Activated T-cell treated with anti-CD3 and anti-CD28 coated beads, Interleukin-2, amount 50 U/mL, for 4 hours (primary cell): Measurements from ENCODE around the gene GTF2H4. TPM values are rescaled to one million over a fixed set of nuclear protein-coding genes. Genes with fewer than 3 reads are reported as not detected.
"Not testable (repeated sequence)": the region's sequence is repeated elsewhere in the genome, so short reads cannot be mapped to it uniquely, and the experiment has no call there.

ENCODE experiments used
- ATAC-seq, 2 donors: fragments of 200-7000 bp; cut with Tn5 transposase; one replicate each; pipeline ENCODE4 v1.10.0; 2021
- DNase-seq: peaks from one replicate; pipeline ENCODE4 v3.0.0-alpha.2; 2020
- H3K27me3 Mint-ChIP-seq: one replicate; pipeline ENCODE4 v1.8.0; 2021; ENCODE audit warnings: low read depth, mixed read lengths
- H3K36me3 Mint-ChIP-seq: one replicate; pipeline ENCODE4 v1.8.0; 2022; ENCODE audit warnings: mixed read lengths; ENCODE audit not compliant: insufficient read depth
- H3K4me1 Mint-ChIP-seq: one replicate; pipeline ENCODE4 v1.8.0; 2021; ENCODE audit warnings: low read depth, mixed read lengths
- H3K4me3 Mint-ChIP-seq: one replicate; pipeline ENCODE4 v1.8.0; 2021; ENCODE audit warnings: mild to moderate bottlenecking, moderate library complexity, mixed read lengths
- H3K9me3 Mint-ChIP-seq: one replicate; pipeline ENCODE4 v1.8.0; 2021; ENCODE audit warnings: mixed read lengths
- total RNA-seq, 3 donors: library from RNA; stranded (reverse); gene quantifications; one replicate each; pipeline ENCODE4 v1.2.1, GENCODE V29; 2021

The GTF2H4 gene
- total RNA-seq, 3 donors from 2014 or later, result 69.6 to 74.0 (median 73.8) TPM

- Mint-ChIP-seq H3K9me3 (no peaks in the 10 kb centered on the region), H3K4me3 (no peak overlapping the region), H3K27me3 (no peaks in the 10 kb centered on the region), H3K4me1 (peaks cover under 1% of the 10 kb centered on the region), H3K36me3 (peaks cover 15% of the 10 kb centered on the region)
- DNase-seq (no peak), ATAC-seq (no peak)
These were observed 10.1 kb upstream of the GTF2H4 start for GRCh38 chr6:30897882-30898281.

GRCh38 chr6:30898750-30899360 lies 9.2 kb upstream of the GTF2H4 start:
- Mint-ChIP-seq H3K4me1 (peaks cover 2% of the 10 kb centered on the region), H3K36me3 (peaks cover 15% of the 10 kb centered on the region), H3K9me3 (no peaks in the 10 kb centered on the region), H3K27me3 (no peaks in the 10 kb centered on the region), H3K4me3 (no peak overlapping the region)
- DNase-seq (no peak), ATAC-seq (no peak)

- Mint-ChIP-seq H3K27me3 (no peaks in the 10 kb centered on the region), H3K9me3 (no peaks in the 10 kb centered on the region), H3K4me1 (peaks cover 2% of the 10 kb centered on the region), H3K4me3 (no peak overlapping the region), H3K36me3 (peaks cover 9% of the 10 kb centered on the region)
- ATAC-seq, result no peak
- DNase-seq, result no peak
These were observed 7.1 kb upstream of the GTF2H4 start for GRCh38 chr6:30900863-30901417.

GRCh38 chr6:30901436-30901835 lies 6.6 kb upstream of the GTF2H4 start:
- Mint-ChIP-seq H3K27me3 (no peaks in the 10 kb centered on the region), H3K36me3 (peaks cover 9% of the 10 kb centered on the region)
- ATAC-seq, result no peak

GRCh38 chr6:30902196-30902595 lies 5.8 kb upstream of the GTF2H4 start:
- H3K9me3 Mint-ChIP-seq, H3K27me3 Mint-ChIP-seq, DNase-seq, H3K4me1 Mint-ChIP-seq, H3K4me3 Mint-ChIP-seq, ATAC-seq, H3K36me3 Mint-ChIP-seq: not testable (repeated sequence)

More at GRCh38 chr6:30901436-30901835, 6.6 kb upstream of the GTF2H4 start:
- H3K4me1 Mint-ChIP-seq, result peaks cover 2% of the 10 kb centered on the region
- no peak overlapping the region for H3K4me3 Mint-ChIP-seq
- H3K9me3 Mint-ChIP-seq, result no peaks in the 10 kb centered on the region
- no peak for DNase-seq

- Mint-ChIP-seq H3K4me1 (peaks cover 6% of the 10 kb centered on the region), H3K36me3 (peaks cover 9% of the 10 kb centered on the region), H3K27me3 (no peaks in the 10 kb centered on the region), H3K9me3 (no peaks in the 10 kb centered on the region), H3K4me3 (no peak overlapping the region)
- no peak for DNase-seq
- ATAC-seq, result no peak
These were observed 5.3 kb upstream of the GTF2H4 start for GRCh38 chr6:30902709-30903108.

- ATAC-seq, result no peak
- Mint-ChIP-seq H3K4me1 (peaks cover 8% of the 10 kb centered on the region), H3K4me3 (no peak overlapping the region), H3K27me3 (no peaks in the 10 kb centered on the region), H3K36me3 (peaks cover 7% of the 10 kb centered on the region), H3K9me3 (no peaks in the 10 kb centered on the region)
- no peak for DNase-seq
These were observed 4.8 kb upstream of the GTF2H4 start for GRCh38 chr6:30903236-30903635.

DNA sequence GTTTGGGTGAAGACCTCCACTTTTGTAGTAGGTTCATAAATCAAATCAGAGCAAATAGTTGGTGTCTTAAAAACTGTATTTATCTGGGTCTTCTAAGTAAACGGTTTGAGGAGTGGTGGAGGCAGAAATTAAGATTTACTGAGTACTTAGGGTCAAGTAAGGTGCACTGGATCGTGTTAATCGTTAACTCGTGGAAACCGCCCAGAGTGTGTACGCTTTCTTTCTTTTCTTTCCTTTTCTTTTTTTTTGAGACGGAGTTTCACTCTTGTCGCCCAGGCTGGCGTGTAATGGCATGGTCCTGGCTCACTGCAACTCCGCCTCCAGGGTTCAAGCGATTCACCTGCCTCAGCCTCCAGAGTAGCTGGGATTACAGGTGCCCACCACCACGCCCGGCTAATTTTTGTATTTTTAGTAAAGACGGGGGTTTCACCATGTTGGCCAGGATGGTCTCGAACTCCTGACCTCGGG lies 683 bp upstream of the GTF2H4 start:
- H3K4me1 Mint-ChIP-seq, result peaks cover 20% of the 10 kb centered on the region
- not testable (repeated sequence) for H3K9me3 Mint-ChIP-seq, DNase-seq

DNA sequence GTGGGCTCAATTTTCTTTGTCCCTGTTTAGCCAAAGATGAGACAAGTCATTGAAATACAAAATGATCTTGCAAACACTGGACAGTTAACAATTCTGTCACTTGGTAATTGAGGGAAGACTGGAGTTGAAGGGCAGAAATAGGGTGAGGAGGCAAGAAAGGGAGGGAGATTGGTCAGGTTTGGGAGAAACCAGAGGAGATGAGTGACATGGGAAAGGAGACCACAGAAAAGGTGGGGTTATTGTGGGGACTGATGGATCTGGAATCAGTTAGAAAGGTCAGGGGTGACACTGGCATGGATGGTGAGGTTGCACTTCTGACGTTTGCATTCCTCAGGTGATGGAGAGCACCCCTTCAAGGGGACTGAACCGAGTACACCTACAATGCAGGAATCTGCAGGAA lies 693 bp downstream of the GTF2H4 start:
- DNase-seq, result no peak
- Mint-ChIP-seq H3K9me3 (no peaks in the 10 kb centered on the region), H3K36me3 (peaks cover 20% of the 10 kb centered on the region), H3K4me1 (peaks cover 32% of the 10 kb centered on the region), H3K27me3 (no peaks in the 10 kb centered on the region), H3K4me3 (peak overlapping the region; percentile 99)
- no peak for ATAC-seq

More for the DNA sequence above, 683 bp upstream of the GTF2H4 start:
- H3K36me3 Mint-ChIP-seq, result peaks cover 17% of the 10 kb centered on the region
- not testable (repeated sequence) for H3K27me3 Mint-ChIP-seq, ATAC-seq
- peak overlapping the region; percentile 99 for H3K4me3 Mint-ChIP-seq

GRCh38 chr6:30910473-30910872 lies 2.5 kb downstream of the GTF2H4 start:
- peaks cover 21% of the 10 kb centered on the region for H3K36me3 Mint-ChIP-seq
- H3K9me3 Mint-ChIP-seq, H3K27me3 Mint-ChIP-seq, DNase-seq, H3K4me3 Mint-ChIP-seq, ATAC-seq: not testable (repeated sequence)
- peaks cover 37% of the 10 kb centered on the region for H3K4me1 Mint-ChIP-seq

DNA sequence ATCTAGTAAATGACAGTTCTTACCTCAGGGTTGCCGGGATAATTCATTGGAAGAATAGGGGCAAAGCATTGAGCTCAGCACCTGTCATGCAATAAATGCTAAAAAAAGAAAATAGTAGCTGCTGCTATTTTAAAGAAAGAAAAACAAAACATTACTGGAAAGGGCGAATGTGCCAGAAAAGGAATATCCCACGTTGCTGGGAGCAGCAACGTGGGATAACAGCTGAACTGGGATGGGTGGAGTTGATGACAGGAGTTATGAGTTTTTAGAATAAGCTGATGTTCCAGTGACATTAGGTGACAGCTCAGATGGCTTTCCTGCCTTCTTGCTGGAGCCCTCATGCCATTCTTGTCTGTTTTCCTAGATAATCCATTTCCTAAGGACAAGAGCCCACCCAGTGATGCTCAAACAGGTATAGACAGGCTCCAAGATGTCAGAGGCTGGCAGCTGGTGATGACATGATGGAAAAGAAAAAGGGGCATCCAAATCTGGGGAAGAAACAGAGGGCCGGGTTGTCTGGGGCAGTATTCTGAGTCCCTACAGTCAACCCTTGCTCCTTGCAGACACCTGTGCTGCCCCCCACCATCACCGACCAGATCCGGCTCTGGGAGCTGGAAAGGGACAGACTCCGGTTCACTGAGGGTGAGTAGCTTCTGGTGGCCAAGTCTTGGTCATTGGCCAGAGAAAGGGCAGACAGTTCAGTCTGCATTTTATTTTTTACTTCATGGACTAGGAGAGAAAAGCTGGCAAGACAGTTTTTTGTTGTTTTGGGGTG lies 4.9 kb downstream of the GTF2H4 start:
- Mint-ChIP-seq H3K4me1 (peaks cover 37% of the 10 kb centered on the region), H3K27me3 (no peaks in the 10 kb centered on the region), H3K4me3 (peak overlapping the region; percentile 92), H3K9me3 (no peaks in the 10 kb centered on the region), H3K36me3 (peaks cover 38% of the 10 kb centered on the region)
- DNase-seq, result no peak
- ATAC-seq, result no peak

- peak overlapping the region; percentile 92 for H3K4me3 Mint-ChIP-seq
- H3K36me3 Mint-ChIP-seq, result peaks cover 40% of the 10 kb centered on the region
- peaks cover 32% of the 10 kb centered on the region for H3K4me1 Mint-ChIP-seq
- DNase-seq, result no peak
- ATAC-seq, result no peak
- no peaks in the 10 kb centered on the region for H3K27me3 Mint-ChIP-seq
- no peaks in the 10 kb centered on the region for H3K9me3 Mint-ChIP-seq
These were observed 5.7 kb downstream of the GTF2H4 start for GRCh38 chr6:30913721-30914075.

GRCh38 chr6:30914076-30914853 lies 6.3 kb downstream of the GTF2H4 start, which contains the start of gene VARS2:
VARS2 (plus strand) TSS chr6:30914238; CDS start chr6:30914837, 599 bp downstream.
- peaks cover 42% of the 10 kb centered on the region for H3K36me3 Mint-ChIP-seq
- H3K4me1 Mint-ChIP-seq, result peaks cover 27% of the 10 kb centered on the region
- no peaks in the 10 kb centered on the region for H3K9me3 Mint-ChIP-seq
- peak within 1 kb of the TSS; percentile 92 for H3K4me3 Mint-ChIP-seq
- H3K27me3 Mint-ChIP-seq, result no peaks in the 10 kb centered on the region
- DNase-seq (peak; percentile 83), ATAC-seq (peak; percentile 97 to 98)
